SHP77 (cell line): Measurements from ENCODE around the gene LGI4.

ENCODE experiments used
- DNase-seq, 2 experiments: peaks; one replicate each; lab custom pipeline; 2025; lab: John Stamatoyannopoulos, UW

LGI4 gene

DNA sequence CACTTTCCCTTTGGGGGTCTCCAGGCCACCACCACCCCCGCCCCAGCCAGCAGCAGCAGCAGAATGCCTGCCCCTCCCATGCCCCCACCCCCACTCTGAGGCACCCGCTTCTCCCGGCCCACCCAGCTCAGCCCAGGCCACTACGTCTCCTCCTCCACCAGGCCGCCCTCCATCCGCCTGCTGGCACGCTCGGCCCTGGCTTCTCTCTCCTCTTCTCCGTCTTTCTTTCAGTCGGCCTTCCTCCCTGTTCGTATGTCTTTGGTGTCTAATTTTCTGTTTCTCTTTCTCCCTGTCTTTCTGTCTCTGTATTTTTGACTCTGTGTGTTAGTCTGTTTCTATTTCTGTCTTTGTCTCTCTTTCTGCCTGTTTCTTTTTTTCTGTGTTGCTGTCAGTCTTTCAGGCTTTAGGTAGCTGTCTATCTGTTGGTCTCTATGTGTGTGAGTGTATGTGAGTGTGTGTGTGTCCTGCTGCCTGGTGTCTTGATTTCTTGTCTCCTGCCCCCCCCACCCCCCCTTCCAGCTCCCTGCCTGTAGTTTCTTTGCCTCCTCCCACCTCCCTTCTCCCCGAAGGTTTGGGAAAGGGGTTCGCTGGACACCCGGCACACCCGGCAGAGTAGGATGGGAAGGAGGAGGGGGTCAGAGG lies at the start of gene LGI4:
Gene LGI4, minus strand, starts transcription at position 459 of the 642 bp plus-strand sequence. Its CDS starts 379 bp downstream, at position 80.
- no peak for DNase-seq

DNA sequence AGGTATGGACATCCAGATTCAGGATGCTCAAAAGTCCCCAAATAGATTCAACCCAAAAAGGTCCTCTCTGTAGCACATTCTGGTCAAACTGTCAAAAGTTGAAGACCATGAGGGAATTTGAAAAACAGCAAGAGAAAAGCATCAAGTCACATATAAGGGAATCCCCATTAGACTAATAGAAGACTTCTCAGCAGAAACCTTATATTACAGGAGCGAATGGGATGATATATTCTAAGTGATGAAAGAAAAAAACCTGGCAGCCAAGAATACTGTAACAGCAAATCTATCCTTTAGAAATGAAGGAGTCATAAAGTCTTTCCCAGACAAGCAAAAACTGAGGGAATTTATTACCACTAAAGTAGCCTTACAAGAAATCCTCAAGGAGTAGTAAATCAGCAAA lies 49.4 kb upstream of the LGI4 start:
- DNase-seq, result no peak

DNA sequence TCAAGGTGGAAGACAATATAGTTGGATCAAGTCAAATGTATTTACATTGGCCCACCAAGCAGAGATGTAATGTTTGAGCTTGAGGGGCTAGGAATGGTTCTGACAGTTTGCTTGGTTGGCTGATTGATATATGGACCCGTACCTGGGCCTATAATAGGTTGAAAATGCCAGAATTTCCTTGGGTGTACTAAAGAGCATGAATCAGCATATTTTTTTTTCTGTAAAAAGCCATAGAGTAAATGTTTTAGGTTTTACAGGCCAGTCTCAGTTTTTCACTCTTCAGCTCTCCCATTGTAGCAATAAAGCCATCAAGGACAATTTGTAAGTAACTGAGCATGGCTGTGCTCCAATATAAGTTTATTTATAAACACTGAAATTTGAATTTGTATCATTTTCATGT lies 46.5 kb upstream of the LGI4 start:
- DNase-seq, result no peak

DNA sequence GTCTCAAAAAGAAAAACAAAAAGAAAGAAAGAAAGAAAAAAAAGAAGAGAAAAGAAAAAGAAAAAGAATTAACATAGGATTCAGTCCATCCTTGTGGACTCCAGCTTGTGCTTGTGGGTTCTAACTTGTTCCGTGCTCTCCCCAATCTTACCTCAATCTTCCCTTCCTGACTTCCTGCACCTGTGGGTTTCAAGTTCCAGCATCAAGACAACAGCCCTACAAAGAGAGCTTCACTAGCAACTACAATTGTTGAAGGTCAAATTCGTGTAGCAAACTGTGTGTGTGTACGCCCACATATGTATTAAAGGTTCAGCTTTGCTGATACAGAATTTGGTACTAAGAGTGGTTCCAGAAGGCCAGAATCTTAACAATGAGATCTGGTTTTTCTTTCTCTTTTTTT lies 45.0 kb upstream of the LGI4 start:
- no peak for DNase-seq

DNA sequence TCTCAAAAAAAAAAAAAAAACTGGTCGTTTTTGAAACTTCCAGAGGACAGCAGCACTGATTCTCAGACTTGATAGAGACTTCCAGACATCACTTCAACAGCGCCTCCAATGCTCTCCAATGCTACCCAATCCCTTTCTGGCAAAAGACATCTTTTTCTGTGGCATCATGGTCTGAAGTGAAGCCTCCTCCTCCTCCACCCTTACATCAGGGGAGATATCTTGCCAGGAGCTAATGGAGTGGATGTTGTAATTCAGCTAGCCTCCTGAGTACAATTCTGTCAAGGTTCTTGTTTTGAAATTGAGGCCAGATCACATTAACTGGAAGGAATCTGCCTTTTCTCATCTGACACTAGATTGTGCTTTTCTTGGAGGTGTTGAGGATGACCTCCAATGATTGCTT lies 43.8 kb upstream of the LGI4 start:
- no peak for DNase-seq

DNA sequence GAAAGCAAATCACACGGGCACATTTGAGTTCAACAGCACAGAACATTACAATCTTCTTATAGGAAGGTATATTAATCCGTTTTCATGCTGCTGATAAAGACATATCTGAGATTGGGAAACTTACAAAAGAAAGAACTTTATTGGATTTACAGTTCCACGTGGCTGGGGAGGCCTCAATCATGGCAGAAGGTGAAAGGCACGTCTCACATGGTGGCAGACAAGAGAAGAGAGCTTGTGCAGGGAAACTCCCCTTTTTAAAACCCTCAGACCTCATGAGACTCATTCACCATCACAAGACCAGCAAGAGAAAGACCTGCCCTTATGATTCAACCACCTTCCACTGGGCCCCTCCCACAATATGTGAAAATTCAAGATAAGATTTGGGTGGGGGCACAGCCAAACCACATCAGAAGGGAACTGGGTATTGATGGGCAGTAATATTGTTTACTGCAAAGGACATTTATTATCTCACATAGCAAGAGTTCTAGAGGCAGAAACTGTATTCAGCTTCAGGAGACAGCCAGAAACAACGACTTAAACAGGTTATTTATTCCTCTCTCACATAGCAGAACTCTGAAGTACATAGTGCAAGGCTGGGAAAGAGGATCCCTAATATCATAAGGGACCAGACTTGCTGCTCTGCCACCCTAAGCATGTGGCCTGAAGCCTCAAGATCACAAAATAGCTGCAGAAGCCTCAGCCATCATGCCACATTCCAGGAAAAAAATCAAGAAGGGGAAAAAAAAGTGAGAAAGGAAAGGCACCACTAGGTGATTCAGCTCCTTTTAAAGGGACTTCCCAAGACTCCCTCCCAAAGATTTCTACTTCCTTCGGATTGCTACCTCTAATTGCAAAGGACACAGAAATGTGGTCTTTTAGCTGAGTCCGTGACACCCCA lies 42.8 kb upstream of the LGI4 start:
- DNase-seq, result no peak

DNA sequence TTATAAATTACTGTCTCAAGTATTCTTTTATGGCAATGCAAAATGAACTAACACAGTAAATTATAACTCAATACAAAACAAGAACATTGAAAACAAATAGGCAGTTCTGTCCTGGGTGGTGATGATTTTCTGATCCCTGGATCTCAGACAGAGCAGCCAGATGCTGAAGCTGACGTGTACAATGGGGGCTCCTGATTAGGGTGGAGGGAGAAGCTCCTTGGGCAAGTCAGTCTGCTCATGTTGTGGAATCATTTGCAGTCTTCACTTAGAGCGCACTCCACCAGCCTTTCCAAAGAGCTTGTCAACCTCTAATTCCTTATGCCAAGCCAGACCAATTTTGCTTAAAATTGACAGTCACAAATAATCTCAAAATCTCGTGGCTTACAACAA lies 41.3 kb upstream of the LGI4 start:
- DNase-seq, result no peak

DNA sequence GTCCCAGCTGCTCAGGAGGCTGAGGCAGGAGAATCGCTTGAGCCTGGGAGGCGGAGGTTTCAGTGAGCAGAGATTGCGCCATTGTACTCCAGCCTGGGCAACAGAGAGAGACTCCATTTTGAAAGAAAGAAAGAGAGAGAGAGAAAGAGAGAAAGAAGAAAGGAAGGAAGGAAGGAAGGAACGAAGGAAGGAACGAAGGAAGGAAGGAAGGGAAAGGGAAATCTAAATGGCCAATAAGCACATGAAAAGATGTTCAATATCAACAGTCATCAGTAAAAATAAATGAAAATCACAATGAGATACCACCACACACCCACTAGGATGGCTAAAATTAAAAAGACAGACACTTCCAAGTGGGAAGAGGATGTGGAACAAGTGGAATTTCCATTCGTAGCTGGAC lies 39.4 kb upstream of the LGI4 start:
- DNase-seq, result no peak

DNA sequence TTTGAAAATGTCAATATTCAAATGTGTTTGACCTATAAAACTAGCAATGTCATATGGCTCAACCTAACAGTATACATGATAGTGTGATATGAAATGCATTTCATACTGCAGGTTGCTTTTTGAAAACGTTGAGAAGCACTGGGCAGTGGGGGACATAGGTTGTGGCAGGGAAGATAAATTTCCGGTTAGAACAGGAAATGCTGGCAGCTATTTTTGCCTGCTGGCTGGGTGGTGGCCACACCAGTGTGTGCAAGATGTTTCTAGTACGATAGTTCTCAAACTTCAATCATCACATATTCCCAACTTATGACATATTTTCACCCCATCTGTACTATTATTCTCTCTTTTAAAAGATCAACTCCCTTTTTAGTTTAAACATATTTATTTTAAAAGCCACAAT lies 36.9 kb upstream of the LGI4 start:
- DNase-seq, result no peak

DNA sequence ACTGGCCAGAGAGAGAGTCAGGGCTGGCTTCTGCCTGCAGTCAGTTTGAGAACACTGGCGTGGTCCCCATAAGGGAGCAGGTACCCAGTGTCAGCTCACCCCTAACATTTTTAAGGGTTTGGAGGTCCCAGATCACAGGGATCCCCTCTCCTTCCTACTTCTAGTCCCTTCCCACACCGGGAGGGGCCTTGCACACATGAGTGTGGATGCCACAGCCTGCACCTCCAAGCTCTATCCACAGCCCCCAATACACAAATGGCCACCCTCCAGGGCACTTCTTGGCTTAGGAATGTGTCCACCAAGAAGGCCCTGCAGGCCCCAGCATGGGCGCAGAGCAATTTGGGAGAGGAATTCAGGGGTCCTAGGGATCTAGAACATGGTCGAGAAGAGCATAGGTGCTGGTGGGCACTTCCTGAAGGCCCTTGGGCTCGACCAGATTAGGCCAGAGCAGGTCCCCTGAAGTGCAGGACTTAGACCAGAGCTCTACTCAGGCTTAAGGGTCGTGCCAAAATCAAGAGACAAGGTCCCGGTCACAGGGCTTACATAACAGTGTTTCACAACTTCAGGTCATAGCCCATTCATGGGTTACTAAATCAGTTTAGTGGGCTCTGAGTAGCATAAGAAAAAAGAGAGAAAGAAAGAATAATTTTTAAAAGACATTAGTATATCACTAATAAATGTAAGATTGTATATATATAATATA lies 35.7 kb upstream of the LGI4 start:
- DNase-seq, result no peak

DNA sequence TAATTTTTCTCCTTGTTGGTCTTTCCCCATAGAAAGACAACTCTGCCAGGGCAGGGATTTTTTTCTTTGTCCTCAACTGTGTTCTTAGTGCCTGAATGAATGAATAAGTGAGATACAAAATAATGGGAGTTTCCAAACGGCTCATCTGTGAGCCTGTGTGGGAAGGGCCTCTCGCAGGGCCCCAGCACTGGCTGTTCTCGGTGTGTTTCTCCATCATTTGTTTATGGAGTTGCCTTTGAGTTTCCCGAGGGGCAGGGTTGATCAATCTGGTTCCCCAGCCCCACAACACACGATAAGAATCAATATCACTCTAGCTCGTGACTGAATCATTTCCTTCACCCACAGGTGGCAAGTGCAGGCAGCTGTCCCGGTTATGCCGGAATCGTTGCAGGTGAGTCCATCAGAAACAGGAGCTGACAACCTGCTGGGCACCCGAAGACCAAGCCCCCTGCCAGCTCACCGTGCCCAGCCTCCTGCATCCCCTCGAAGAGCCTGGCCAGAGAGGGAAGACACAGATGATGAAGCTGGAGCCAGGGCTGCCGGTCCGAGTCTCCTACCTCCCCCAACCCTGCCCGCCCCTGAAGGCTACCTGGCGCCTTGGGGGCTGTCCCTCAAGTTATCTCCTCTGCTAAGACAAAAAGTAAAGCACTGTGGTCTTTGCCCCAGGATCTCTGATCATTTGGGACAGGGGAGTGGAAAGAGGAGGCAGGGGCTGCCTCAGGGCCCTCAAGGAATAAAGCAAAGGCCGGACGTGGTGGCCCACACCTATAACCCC lies 34.5 kb upstream of the LGI4 start:
- no peak for DNase-seq

DNA sequence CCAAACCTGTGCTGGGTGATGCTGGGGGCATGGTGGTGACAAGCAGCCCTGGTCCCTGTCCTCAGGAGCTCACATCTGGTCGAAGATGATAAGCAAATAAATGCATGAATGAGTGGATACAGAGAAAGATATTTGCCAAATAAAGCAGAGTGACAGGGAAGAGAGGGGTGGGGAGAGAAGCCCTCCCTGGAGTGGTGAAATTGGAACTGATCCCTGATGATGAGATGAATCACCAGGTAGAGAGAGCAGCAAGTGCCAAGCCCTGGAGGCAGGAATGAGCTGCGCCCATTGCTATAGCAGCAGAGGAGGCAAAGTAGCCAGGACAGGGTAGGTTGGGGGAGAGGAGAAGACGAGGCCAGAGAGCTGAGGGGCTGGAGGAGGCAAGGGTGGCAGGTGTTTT lies 33.3 kb upstream of the LGI4 start:
- DNase-seq, result no peak

DNA sequence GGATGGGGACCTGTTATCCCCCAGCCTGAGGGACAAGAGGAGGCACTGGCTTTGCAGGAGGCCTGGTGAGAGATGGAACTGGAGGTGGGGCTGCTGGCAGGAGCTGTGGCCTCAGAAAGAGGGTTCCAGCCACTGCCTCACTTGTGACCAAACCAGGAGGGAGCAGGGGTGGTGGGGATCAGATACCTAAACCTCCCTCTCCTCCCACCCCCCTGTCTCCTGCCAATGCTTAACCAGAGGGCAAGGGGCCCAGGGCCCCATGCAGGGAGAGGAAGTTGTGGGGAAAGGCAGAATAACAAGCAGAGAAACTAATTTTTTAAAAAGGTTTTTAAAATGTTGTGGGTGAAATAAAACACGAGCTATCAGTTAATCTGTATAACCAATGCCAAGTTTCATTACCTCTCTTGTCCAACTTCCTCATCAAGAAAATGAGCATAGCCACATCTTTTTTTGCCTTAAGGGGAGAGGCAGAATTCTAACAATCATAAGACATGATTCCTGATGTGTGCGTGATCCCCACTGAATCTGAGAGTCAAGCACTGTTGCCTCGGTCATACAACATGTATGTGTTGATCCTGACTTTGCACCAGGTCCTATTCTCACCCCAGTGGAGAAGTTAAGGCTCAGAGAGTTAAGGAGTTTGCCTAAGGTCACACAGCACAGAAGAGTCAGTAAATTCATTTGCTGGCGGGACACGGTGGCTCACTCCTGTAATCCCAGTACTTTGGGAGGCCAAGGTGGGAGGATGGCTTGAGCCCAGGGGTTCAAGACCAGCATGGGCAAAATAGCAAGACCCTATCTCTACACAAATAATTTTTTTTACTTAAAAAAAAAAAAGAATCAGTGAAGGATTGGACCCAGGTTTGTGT lies 32.6 kb upstream of the LGI4 start:
- DNase-seq, result no peak

DNA sequence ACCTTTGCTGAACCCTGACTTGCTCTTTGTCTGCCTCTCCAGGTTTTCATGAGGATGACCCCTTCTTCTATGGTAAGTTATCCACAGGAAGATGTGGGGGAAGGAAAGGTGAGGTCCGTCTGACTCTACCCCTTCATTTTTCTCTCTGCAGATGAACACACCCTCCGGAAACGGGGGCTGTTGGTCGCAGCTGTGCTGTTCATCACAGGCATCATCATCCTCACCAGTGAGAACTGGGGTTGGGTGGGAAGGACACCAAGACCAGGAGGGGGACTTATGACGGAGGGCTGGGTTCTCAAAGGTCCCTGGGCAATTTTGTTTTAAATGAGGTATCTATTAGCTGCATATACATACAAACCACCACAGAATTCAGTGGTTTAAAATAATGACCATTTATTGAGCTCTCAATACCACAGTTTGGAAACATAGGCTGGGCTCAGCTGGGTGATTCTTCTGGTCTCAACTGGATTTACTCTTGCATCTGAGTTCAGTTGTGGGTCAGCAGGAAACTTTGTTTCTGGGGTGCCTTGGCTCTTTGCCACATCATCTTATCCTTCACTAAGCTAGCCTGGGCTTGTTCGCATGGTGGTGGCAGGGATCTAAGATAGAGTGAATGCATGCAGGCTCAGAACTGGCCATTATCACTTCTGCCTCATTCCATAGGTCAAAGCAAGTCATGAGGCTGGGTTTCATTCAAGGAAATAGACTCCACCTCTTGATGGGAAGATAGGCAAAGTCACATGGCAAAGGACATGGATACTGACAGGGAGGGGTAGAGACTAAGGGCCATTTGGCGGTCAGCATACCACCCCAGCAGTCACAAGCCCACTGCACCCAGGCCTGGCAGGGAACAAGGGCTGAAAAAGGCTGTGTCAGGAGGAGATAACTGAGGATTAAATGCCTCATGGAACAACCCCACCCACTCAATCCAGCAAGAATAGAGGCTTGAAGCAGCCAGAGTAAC lies 31.5 kb upstream of the LGI4 start:
- no peak for DNase-seq

DNA sequence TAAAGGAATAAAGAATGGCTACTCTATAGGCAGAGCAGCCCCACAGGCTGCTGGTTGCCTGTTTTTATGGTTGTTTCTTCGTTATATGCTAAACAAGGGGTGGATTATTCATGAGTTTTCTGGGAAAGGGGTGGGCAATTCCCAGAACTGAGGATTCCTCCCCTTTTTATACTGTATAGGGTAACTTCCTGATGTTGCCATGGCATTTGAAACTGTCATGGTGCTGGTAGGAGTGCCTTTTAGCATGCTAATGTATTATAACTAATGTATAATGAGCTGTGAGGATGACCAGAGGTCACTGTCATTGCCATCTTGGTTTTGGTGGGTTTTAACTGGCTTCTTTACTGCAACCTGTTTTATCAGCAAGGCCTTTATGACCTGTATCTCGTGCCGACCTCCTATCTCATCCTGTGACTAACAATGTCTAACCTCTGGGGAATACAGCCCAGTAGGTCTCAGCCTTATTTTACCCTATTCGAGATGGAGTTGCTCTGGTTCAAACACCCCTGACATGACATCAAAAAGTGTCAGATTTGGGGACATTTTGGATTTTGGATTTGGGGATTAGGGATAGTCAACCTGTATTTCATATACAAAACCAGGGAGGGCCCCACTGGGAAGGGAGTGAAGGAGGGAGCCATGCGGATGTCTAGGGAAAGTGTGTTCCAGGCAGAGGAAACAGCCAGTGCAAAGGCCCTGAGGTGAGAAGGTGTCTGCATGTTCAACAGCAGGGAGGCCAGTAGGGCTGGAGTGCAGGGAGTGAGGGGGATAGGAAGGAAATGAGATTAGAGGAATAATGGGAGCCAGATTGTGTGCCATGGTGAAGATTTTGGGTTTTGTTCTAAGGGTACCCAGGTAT lies 30.6 kb upstream of the LGI4 start:
- DNase-seq, result no peak

DNA sequence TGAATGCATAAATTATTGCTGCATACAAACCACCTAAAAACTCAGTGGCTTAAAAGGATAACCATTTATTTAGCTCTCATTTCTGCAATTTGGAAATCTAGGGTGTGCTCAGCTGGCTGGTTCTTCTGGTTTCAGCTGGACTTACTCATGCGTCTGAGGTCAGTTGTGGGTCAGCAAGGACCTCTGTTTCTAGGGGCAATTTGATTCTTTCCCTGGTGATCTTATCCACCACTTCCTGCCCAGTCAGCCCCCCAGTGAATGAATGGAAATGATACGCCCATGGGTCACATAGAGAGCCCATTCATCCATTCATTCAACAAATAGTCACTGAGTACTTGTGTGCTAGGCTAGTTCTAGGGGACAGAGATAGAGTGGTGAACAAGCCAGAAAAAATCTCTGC lies 29.6 kb upstream of the LGI4 start:
- DNase-seq, result no peak

DNA sequence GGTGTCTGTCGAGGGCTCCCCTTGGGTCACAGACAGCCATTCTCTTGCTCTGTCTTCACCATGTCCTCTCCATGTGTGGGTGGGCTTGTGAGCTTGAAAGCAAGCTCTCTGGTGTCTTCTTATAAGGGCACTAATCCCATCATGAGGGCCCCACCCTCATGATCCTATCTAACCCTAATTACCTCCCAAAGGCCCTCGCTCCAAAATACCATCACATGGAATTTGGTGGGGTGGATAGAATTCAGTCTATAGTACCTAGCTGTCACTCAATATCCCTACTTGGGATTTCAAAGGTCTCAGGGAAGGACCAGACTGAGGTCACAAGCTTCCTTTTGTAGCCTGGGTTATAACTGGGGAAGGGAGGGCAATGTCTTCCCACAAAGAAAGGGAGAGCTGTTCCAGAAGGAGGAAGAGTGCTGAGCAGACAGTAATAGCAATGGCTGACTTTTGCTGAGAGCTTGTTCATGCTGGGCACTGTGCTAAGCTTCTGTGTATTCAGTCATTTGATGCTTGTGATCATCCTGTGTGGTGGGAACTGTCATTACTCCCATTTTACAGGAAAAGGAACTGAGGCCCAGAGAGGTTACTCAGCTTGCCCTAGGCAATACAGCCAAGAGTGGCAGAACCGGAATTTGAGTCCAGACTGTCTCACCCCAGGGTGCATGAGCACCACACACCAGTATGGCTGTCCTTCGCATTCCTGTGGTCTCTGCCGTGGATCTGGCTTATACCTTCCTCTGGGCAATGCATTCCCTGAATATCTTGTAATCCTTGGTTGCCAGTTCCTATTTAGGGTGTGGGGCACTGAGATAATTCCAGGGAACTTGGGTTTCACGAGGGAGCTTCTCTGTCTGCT lies 27.8 kb upstream of the LGI4 start:
- no peak for DNase-seq

DNA sequence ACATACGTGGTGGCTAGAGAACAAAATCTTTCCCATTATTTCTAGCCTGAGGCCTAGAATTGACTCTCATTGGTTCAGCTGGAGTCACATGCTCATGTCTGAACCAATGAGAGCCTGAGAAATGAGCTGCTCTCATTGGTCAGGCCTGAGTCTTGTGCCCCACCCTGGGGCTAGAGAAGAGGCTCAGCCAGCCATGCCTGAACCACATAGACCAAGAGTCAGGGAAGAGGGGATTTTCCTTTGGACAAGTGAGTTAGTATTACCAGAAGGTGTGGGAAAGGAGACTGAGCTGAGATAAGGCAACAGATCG lies 26.5 kb upstream of the LGI4 start:
- no peak for DNase-seq
